NCI-H146 treated with DMSO at 0.1 percent for 48 hours (cell line): ENCODE measurements around the gene NFIA.

Source experiments
- DNase-seq: peaks from one replicate; lab custom pipeline; 2025; ENCODE audit not compliant: unreplicated experiment; lab: John Stamatoyannopoulos, UW

Gene NFIA

DNA sequence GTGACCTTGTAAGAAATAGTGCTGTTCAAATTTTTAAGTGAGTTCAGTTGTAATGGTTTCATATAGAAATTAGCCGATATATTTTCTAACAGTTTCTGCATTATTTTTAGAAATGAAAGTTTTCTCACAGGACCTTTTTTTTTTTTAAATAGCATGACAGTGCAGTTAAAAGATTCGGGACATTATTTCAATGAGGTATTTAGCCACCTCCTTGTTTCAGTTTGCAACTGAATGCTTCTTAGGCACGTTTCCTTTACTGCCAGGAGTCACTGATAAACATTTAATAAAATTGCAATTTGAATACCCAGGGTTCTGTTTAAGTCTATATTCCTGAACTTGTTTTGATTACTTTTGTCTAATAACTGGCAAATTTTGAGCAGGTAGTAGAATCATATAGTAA, 337.9 kb downstream of the NFIA start:
- no peak for DNase-seq

DNA sequence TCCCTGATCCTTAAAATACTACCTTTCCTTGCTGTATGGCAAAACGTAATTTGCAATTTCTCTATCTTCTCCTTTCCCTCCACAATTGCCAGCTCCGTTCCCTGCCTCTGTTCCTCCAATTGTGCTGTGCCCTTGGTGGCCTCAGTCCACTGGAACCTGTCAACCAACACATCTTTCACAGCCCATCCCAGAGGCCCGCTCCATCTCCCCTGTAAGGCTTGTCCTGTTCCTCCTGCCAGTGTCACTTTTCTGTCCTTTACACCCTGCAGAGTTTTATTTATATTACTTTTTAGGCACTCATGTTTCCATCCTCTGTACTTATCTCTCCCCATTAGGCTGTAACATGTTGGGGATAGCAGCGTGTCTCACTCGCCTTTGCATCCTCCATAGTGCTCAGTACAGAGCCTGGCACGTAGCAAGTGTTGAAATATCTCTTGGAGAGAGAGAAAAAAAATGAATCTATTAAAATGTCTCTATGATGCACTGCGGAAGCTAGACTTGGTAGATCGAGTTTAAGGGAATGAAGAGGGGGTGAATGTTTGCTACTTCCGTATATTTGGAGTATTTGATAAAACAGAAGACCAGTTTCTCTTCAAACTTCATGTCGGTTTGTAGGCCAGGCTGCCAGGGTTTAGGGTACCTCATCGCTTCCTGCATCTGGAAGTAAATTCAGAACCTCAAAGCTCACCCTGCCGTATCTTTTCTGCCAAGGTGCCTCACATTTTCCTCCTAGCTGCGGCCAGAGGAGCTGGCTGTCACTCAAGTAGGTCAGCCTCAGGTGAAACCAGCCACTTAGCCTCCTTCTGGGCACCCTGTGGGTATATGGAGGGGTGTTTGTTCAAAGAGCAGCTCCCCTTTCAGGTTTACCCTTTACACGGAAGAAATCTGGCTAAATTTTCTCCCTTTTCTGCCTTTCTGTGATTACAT, 338.8 kb downstream of the NFIA start:
- DNase-seq = no peak

DNA sequence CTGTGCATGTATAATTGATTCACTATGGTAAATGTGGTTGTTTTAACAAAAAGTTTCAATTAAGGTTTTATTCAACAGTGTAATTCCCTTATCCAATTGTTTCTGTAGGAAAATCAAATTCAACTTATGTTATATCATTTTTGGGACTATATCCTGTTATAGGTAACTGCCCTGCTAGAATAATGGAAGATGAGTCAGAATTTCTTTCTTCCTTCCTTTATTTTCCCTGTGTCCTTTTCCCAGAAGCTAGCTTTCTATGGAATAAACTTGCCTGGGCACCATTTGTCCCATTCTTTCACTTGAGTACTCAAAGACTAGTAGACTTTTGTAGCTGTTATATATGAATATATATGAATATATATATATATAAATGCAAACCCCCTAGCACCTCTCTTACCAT, 341.3 kb downstream of the NFIA start:
- DNase-seq = no peak

DNA sequence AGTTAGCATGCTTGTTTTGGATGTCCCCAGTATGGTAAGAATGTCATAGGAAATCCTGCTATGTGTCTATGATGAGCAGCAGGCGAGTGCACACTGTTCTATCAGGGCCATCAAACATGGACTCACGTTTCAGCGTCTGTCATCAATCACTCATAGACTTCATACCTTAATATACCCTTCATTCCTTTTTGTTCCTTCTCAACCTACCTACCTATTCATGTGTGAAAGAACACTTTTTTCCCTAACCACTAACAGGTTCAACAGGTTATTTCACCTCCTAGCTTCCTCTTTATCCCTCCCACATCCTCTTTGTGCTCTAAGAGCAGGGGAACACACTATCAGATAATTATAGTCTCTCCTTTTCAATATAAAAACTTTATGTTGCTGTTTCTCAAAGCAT, 342.0 kb downstream of the NFIA start:
- DNase-seq = no peak

DNA sequence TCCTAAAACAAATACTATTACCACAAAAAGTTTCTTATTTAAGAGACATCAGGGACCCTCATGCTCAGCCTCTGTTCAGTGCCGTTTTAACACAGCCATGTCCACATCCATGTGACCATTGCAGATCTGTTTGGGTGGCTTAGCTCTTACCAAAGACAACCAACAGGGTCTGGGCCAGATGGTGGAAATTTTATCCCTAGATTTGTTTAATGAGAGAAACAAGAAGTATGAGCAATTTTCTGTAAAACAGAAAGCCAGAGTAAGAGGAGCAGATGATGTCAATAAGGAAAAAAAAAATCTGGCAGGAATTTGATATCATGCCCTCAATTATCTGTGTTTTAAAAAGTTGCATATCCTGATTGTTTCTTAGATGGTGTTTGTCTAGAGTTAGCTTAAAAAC, 342.7 kb downstream of the NFIA start:
- no peak for DNase-seq

DNA sequence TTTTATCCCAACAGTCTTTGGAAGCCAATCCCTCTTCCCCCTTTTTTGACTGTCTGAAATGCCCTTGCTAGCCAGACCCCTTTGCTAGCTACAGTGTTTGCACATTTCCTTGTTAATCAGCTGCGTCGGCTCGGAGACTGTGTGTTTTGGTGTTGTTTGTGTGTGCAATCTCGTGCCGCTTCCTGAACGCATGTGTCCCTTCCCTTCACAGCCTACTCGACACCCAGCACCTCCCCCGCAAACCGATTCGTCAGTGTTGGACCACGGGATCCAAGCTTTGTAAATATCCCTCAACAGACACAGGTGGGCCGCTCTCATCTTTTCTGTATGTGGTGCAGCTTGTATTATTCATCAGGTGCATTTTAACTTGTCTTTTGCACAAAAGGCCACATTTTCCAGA, 343.9 kb downstream of the NFIA start:
- DNase-seq = no peak

DNA sequence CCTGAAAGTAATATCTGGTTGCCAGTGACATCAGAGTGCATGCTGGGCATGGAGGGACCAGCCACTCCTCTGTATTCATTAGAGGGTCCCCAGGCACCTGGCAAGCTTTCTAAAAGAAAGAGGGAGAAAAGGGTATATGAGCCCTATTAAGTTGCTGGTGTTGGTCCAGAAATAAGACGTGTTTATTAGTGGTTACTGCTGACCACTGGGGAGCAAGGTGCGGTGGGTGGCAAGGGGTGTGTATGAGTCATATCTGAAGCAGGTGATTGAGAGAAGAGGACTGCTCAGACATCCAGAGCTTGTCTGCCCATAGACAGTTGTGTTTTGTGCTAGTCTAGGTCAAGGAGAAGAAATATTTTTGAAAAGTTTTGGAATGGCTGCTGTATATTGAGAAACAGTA, 344.5 kb downstream of the NFIA start:
- no peak for DNase-seq

DNA sequence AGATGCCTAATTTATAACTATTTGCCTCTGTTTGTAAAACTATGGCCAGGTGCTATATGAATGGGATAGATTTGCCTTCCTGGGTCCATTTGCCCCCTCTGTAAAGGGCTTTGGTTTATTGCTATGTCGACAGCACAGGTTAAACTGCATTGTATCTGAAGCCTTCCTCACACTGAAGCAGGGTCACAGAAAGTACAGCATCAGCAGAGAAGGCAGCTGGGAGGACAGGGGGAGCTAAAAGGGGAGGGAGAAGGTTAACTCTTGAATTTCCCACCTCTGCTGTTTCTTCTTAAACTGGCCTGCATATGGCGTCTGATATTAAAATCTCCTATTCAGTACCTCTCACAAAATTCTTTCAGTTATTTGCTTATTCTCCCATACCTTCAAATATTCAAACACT, 345.1 kb downstream of the NFIA start:
- no peak for DNase-seq

DNA sequence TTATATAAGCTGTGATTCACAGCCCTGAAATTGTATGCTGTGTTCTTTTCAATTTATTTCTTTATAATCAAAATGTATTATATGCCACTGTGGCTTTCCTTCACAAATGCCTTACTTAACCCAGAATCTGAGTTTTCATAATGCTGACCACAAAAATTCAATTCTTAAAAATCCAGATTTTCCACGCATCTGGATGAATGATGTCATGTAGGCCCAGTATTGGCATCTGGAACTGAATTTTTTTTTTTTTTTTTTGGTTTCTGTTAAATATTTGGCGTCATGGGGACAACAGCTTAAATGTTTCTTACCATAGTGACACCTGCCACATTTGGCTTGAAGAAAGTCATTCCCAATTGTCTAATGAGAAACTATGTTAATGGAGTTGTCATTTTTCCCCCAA, 345.8 kb downstream of the NFIA start:
- no peak for DNase-seq

DNA sequence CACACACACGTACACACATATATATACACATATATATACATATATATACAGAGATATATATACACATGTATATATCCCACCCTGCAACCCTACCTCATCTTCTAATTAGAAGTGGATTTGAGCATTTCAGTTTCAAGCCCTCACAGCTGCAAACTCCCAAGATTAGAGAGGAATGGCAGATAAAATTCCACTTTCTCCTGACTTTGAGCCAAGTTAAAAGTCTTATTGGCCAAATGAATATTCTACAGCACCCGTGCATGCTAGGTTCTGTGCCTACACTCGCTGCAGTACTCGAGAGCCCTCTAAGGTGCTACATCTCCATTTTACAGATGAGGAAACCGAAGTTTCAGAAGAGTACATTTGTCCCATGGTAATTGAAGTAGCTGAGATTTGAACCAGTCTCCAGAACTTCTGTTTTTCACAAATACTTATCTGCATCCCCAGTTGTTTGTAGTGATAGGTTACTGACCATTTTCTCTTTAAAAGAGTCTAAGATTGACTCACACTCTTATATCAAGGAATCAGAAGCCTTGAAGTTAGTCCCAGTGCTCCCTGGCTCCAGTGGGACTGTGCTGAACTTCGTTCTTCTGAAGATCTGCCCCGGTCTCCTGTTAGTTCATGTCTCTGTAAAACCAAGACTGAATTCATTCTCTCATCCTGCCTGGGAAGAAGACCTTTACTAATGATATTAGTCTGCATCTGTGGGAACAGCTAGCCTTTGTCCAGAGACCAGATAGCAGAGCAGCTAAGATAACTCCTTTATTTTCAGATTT, 350.4 kb downstream of the NFIA start:
- no peak for DNase-seq

DNA sequence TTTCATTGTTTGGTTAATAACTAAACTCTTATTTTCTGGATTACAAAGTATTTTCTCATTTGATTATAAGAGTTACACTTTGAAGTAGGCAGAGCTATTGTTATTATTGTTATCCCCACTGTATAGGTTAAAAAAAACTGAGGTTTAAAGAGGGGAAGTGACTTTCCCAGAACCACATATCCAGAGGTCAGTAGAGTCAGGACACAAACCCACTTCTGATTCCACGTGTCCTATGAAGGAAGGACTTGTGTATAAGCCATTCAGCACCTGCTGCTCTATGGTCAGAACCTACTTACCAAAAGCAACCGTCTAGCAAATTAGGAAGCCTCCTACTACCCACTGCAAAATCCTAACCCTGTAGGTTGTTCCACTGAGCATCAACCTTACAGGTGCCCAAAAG, 351.3 kb downstream of the NFIA start:
- DNase-seq = no peak

DNA sequence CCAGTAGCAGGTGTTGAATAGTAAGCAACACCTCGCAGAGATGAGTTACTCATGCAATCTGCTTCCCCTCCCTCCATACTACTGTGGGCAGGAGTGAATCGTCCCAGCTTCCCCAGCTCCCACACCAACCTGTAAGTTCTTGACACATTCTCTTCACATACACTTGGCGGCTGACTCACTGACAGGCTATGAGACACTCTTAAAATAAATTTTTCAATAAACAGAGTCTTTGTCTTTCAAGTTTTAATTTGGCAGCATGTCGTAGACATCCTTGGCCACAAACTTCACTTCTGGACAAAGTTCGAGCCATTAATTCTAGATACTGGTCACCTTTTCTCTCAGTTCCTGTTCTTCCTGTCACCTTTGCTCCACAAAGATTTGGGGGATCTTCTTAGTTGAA, 351.9 kb downstream of the NFIA start:
- DNase-seq = no peak

DNA sequence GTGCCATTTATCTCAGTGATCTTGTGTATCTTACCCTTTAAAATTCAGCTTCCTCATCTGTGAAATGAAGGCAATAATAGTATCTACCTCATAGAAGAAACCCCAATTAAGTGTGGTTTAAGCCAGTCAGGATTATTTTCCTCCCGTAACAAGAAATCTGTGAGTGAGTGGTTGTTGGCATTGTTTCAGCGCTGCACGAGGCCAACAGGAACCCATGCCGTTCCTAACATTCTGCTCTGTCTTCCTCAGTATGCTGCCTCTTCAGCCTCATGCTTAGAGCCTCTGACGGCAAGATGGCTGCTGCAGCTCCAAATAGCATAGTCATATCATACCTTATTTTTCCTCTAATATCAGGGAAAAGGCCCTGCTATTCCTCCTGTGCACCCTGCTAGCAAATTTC, 352.9 kb downstream of the NFIA start:
- DNase-seq = no peak

DNA sequence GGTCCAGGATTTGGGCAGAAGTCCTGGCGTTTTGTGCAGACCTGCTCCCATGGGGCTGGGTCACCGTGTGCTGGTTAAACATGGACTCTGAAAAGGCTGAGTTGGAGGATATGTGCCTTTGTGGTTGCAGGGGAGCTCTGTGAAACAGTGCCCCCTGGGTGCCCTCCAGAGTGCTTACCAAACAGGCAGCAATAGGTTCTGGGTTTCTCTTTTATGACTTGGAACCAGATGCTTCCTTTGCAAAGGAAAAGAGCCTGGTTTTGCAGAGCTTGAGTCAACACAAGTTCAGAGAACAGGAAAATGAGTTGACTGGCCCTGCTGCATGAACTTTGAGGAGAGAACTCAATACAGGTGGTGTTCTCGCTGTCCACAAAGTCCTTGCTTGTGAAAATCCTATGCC, 353.7 kb downstream of the NFIA start:
- DNase-seq = no peak

DNA sequence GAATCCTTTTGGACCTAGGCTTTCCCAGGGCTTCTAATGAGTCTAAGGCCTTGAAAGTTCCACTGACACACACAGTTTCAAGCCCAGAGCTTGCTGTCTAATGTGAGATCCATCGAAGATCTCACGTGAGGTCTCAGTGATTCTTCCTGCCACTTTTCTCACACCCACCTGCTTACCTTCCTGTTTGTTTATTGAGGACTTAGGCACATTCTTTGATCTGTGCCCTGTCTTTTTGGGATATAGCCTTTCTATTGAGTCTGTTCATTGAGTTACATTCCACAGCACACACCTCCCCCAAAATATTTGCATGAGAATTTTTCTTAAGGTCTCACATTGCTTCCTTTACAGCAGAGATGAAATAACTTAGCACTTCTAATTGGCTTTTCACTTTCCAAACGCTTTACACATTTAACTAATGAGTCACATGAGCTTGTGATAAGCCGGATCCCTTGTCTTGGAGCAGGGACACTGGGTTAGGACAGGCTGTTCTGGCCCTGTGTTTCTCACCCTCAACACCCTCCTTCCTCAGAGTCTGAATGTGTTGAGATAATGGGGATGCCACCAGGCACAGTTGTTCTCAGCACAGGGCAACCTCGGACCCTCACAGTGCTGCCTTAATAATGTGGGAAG, 354.2 kb downstream of the NFIA start:
- DNase-seq = no peak

DNA sequence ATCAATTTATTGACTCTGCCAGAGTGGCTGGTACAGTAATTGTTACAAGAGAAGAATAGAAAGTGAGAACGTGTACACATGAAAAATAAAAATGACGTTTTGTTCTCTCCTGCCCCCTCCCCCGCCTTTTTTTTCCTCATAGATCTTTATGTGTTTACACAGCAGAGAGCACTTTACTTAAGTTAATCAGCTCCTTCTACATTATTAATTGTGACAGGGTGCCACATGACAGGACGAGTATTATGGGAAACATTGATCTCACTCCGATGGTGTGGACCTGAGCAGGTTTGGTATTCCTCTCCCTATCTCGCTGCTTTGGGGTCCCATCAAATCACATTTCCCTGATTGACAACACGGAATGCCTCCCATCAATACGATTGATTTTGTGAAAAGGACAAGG, 356.9 kb downstream of the NFIA start:
- no peak for DNase-seq

DNA sequence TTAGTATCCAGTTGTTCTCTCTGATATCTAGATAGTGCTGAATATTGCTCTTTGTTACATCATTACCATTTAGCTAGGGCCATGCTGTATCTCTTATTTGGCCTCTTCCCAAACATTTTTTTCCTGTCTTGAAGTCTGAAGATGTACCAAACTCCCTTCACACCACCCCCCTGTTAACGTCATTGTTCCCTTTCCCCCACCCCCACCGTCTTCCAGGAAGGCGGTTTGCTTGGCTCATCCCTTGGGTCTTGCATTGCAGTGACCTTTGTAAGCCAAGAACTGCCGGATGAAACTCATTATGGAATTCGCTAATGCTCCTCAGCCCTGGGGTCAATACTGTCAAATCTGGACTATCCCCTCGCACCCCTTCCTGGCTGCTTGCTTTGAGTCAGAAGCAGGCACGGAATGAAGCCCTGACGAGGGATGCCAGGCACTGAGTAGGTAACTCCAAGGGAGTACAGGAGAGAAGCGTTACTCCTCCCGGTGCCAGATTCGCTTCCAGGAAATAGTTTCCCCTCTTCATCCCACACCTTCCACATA, 359.4 kb downstream of the NFIA start:
- no peak for DNase-seq

DNA sequence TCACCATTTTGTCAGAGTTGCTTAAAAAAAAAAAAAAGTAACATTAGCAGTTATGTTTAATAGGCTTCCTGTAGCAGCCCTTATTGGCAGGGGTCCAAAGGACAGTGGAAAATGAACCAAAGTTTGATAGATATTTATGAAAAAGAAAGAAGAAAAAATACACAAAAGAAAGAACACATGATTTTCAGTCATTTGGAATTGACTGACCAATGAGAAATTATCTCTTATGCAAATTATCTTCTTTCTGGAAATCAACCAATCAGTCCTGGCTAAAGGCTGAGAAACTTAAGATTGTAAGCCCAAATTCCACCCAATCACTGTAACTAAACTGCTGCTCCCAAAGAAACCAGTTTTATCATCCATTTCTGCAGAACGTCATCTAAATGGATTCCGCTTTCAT, 360.2 kb downstream of the NFIA start:
- DNase-seq = no peak

DNA sequence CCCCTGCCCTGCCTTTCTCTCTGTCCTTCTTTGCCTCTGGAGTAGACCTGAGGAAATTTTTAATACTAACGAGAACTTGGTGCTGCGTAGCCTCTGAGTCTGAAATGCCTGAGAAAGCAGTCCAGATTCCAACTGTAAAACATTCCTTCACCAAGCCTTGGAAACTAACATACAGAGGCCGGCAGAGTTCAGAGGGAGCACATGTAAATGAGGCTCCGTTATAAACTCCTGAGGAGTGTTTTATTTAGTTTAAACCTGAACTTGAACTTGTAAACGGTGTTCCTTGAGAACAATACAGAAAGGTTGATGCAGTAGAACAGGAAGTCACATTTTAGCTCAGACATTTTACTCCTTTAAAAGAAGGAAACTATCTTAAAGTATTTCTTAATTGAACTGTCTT, 361.9 kb downstream of the NFIA start:
- DNase-seq = no peak

DNA sequence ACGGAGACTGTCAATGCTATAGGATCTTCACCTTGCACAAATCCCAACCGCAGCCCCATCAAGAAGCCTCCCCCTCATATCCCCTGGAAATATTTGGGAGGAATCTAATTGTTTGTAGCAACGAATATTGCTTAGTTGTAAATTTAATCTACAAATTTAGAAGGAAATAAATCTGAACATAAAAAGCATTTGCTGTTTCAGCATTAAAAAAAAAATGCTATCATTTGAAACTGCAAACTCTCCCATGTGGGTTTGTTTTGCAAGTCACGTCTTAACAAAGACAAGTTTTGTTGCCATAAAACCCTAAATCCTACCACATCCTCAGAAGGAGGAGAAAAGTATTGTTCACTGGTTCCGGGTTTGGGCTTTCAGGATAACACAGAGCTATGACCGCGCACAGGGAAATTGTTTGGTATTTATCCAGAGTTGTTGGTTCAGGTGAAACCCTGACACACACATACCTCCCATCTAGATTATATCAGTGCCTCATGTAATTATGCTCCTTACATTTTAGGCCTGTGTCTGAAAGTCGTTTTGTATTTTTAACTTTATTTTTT, 363.0 kb downstream of the NFIA start:
- no peak for DNase-seq

DNA sequence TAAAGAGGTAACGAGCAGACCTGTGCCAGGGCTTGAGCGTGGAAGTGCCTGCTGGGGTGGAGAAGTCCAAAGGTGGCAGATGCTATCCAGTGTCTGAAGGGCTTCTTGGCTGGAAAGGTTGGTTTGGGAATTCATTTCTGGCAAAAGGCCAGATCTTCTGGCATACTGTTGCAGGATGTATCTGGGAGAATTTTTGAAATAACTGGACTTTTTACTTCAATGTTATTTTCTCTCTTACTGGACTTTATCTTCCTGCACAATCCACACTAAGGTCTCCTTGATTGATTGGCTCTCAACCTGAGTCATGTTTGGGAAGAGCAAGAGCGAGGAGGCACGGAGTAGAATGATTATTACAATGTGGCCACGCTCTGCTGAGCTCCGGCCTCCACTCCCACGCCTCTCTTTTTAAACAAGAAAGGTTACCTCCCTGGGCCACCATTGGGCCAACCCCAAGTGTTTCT, 364.2 kb downstream of the NFIA start:
- no peak for DNase-seq
